Measurements from ENCODE around the gene ZNF518A. TPM values are rescaled to one million over a fixed set of nuclear protein-coding genes. Genes with fewer than 3 reads are reported as not detected.

ZNF518A gene
- total and polyA plus RNA-seq, 2 of the 13 experiments (the other 11 are each of a cell fraction or from before 2014, with no cell fraction given), result 21.7 to 37.1 TPM

DNA sequence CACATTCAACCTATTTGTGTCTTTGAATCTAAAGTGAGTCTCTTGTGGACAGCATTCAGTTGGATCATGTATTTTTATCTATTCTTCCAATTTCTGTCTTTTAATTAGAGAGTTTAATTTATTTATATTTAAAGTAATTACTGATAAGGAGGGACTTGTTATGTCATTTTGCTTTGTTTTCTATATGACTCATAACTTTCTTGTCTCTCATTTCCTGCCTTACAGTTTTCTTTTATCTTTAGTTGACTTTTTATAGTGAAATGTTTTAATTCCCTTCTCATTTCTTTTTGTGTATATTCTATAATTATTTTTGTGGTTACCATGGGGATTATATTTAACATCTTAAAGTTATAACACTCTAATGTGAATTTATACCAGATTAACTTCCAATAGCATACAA is 7.3 kb upstream of the ZNF518A start (continued):
- TF ChIP-seq ATF7 (IDR thresholded peaks at IDR 0.05), result no peak
- TF ChIP-seq ATF7 (CRISPR knock-in tag; IDR thresholded peaks at IDR 0.05), result no peak
- no peak for TF ChIP-seq ZFP37 (CRISPR knock-in tag; IDR thresholded peaks at IDR 0.05; ENCODE audit: borderline replicate concordance)
- TF ChIP-seq TP53 (CRISPR knock-in tag; conservative IDR thresholded peaks at IDR 0.05), result no peak
- TF ChIP-seq, protein P1, sequence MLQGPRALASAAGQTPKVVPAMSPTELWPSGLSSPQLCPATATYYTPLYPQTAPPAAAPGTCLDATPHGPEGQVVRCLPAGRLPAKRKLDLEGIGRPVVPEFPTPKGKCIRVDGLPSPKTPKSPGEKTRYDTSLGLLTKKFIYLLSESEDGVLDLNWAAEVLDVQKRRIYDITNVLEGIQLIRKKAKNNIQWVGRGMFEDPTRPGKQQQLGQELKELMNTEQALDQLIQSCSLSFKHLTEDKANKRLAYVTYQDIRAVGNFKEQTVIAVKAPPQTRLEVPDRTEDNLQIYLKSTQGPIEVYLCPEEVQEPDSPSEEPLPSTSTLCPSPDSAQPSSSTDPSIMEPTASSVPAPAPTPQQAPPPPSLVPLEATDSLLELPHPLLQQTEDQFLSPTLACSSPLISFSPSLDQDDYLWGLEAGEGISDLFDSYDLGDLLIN (CRISPR knock-in tag; IDR thresholded peaks at IDR 0.05; ENCODE audit: borderline replicate concordance), result no peak

DNA sequence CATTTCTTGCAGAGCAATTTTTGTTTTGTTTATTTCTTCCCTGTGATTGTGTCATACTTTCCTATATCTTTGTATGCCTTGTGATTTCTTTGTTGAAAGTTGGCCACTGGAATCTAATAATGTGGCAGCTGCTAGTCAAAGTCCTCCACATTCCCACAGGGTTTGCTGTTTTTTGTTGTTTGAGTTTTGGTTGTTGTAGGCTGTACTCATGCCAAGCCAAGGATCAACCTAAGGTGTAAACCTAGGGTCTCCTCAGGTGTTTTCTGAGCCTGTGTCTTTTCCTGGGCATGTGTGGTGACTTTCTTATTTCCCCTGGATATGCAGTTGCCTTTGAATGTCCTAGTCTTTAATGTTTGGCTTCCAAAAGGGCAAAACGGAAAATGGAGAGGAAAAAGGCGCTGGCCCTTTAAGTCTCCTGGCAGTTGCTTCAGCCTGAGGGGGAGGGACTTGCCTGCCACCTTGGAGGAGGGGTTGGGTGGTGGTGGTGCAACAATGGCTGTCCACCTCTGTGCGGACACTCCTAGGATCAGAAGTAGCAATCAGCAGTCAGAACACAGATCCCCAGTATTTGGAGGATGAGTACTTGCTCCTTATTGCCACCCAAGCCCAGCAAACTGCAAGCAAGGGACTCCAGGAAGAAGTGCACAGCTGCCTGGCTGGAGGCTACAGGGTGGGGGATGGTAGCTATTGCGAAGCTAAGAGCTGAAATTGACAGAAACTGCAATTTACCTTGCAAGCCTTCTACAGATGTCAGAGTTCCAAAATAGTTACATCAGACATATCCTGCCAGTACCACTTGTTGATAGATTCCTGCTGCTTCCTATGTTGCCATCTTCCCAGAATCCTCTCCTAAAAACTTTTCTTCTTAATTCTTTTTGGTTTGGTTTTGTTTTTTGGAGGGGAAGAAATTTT is 5.6 kb upstream of the ZNF518A start:
- BruUV-seq (replicated peaks), result no TSS peak
- H2AFZ ChIP-seq (ENCODE audit: low read length), result peak overlapping the region; percentile 97
- peak overlapping the region; percentile 64 to 81 (median 66) for H3K4me3 ChIP-seq (replicated peaks in 1 of 3; ENCODE audit: insufficient read depth in 1 of 3, low read depth in 2 of 3, low read length in 3 of 3)
- H3K27ac ChIP-seq (ENCODE audit: extremely low read length, insufficient read depth, low read length), result peak overlapping the region; percentile 93
- no peaks in the 10 kb centered on the region for H3K79me2 ChIP-seq (ENCODE audit: insufficient read depth, low read length)
- H3K4me2 ChIP-seq (ENCODE audit: low read depth, low read length), result peak overlapping the region; percentile 95
- ATAC-seq (peak; percentile 98), DNase-seq (ENCODE audit: low spot score) (peak; percentile 74), FAIRE-seq (peak; percentile 87)
- WGBS (ENCODE audit: low lambda C conversion rate), result 7% methylated on average over 3 of the region's 4 CpGs
- ChIA-PET POLR2A (interaction anchor here (1.0 to 3.7 kb wide), 4 partner anchors 27 to 81 kb away, joined by 6 to 90 read pairs (median 40); partner anchors contain the start of gene CCNJ), CTCF (ENCODE audit: low intra/inter-chr PET ratio, low total read pairs) (no interaction called here)
- no peaks in the 10 kb centered on the region; a peak in 1 of 5 replicates for H3K27me3 ChIP-seq (ENCODE audit: control insufficient read depth in 1 of 2, insufficient read depth in 2 of 2, low read length in 2 of 2)
- H3K36me3 ChIP-seq (replicated peaks in 1 of 2; ENCODE audit: control insufficient read depth in 1 of 2, insufficient read depth in 2 of 2, low read length in 2 of 2), result no peaks in the 10 kb centered on the region
- no peaks in the 10 kb centered on the region for H4K20me1 ChIP-seq (ENCODE audit: insufficient read depth, low read length)
- no peaks in the 10 kb centered on the region for H3K9me3 ChIP-seq (ENCODE audit: low read length)
- peaks cover 35% of the 10 kb centered on the region for H3K4me1 ChIP-seq (ENCODE audit: insufficient read depth, low read length)
- intact Hi-C loops (cut with micrococcal nuclease; ENCODE audit: unreplicated experiment) (loop anchor here (2.0 kb wide), 1 partner anchor 32 kb away; no protein-coding TSS in a partner anchor), in situ Hi-C loops (cut with HindIII; ENCODE audit: extremely low pct_ligation_motif_present, low pct_unique_long_range_greater_than_20kb) (loop anchor here (5.0 kb wide), 1 partner anchor 32 kb away; no protein-coding TSS in a partner anchor)
- peak overlapping the region; percentile 75 for H3K9ac ChIP-seq (ENCODE audit: insufficient read depth, low read depth, low read length)
- TF ChIP-seq, protein P2, sequence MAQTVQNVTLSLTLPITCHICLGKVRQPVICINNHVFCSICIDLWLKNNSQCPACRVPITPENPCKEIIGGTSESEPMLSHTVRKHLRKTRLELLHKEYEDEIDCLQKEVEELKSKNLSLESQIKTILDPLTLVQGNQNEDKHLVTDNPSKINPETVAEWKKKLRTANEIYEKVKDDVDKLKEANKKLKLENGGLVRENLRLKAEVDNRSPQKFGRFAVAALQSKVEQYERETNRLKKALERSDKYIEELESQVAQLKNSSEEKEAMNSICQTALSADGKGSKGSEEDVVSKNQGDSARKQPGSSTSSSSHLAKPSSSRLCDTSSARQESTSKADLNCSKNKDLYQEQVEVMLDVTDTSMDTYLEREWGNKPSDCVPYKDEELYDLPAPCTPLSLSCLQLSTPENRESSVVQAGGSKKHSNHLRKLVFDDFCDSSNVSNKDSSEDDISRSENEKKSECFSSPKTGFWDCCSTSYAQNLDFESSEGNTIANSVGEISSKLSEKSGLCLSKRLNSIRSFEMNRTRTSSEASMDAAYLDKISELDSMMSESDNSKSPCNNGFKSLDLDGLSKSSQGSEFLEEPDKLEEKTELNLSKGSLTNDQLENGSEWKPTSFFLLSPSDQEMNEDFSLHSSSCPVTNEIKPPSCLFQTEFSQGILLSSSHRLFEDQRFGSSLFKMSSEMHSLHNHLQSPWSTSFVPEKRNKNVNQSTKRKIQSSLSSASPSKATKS (CRISPR knock-in tag; IDR thresholded peaks at IDR 0.05), result no peak
- TF ChIP-seq, protein P3, sequence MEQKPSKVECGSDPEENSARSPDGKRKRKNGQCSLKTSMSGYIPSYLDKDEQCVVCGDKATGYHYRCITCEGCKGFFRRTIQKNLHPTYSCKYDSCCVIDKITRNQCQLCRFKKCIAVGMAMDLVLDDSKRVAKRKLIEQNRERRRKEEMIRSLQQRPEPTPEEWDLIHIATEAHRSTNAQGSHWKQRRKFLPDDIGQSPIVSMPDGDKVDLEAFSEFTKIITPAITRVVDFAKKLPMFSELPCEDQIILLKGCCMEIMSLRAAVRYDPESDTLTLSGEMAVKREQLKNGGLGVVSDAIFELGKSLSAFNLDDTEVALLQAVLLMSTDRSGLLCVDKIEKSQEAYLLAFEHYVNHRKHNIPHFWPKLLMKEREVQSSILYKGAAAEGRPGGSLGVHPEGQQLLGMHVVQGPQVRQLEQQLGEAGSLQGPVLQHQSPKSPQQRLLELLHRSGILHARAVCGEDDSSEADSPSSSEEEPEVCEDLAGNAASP (CRISPR knock-in tag; IDR thresholded peaks at IDR 0.05; ENCODE audit: borderline replicate concordance), result no peak
- TF ChIP-seq ZNF550 (CRISPR knock-in tag; IDR thresholded peaks at IDR 0.05; ENCODE audit: borderline replicate concordance) (no peak), RAD21 (CRISPR knock-in tag; IDR thresholded peaks at IDR 0.05) (peak; percentile 13; the same call in 1 of the 2 replicates), ZFP1 (CRISPR knock-in tag; IDR thresholded peaks at IDR 0.05) (no peak), ZSCAN30 (CRISPR knock-in tag; IDR thresholded peaks at IDR 0.05) (no peak; the same call in 1 of the 2 replicates), ZBTB42 (CRISPR knock-in tag; IDR thresholded peaks at IDR 0.05) (no peak), PHF5A (CRISPR knock-in tag; IDR thresholded peaks at IDR 0.05; ENCODE audit: low read depth, unreplicated experiment) (no peak), ZNF567 (CRISPR knock-in tag; IDR thresholded peaks at IDR 0.05; ENCODE audit: borderline replicate concordance) (0 out of 2 replicates have a peak, but pooled peaks have one; percentile 74), CEBPG (CRISPR knock-in tag; IDR thresholded peaks at IDR 0.05) (peak; percentile 67), DNMT1 (CRISPR knock-in tag; IDR thresholded peaks at IDR 0.05) (no peak)
- TF ChIP-seq, protein P4, sequence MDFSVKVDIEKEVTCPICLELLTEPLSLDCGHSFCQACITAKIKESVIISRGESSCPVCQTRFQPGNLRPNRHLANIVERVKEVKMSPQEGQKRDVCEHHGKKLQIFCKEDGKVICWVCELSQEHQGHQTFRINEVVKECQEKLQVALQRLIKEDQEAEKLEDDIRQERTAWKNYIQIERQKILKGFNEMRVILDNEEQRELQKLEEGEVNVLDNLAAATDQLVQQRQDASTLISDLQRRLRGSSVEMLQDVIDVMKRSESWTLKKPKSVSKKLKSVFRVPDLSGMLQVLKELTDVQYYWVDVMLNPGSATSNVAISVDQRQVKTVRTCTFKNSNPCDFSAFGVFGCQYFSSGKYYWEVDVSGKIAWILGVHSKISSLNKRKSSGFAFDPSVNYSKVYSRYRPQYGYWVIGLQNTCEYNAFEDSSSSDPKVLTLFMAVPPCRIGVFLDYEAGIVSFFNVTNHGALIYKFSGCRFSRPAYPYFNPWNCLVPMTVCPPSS (IDR thresholded peaks at IDR 0.05), result no peak
